IPS-NIHi7 (cell line): ENCODE results near the gene TMEM63B.
A peak's percentile ranks its signal among the peaks of the same experiment; 100 is the strongest.
"Not testable (repeated sequence)": the region's sequence is repeated elsewhere in the genome, so short reads cannot be mapped to it uniquely, and the experiment has no call there.

ENCODE experiments used
- DNase-seq: peaks from one replicate; pipeline ENCODE4 v3.0.0; 2012; ENCODE audit warnings: mixed read lengths; ENCODE audit errors: extremely low spot score

TMEM63B gene

DNA sequence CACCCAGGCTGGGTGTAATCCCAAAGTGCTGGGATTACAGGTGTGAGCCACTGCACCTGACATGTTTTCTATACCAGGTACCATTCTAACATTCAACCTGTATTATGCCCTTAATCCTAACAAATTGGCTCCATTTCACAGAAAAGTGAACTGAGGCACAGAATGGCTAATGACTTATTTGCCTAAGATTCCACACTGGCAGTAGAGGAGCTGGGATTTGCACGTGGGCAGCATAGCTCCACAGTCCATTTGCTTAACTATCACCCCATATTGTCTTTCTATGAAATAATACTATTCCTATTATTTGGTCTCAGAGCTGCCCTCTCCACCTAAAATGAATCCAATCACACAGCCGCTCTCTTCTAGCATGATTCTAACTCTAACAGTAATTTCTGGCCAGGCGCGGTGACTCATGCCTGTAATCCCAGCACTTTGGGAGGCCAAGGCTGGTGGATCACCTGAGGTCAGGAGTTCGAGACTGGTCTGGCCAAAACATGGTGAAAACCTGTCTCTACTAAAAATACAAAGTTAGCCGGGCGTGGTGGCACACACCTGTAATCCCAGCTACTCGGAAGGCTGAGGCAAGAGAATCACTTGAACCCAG is 66.1 kb downstream of the TMEM63B start:
- DNase-seq: no peak

DNA sequence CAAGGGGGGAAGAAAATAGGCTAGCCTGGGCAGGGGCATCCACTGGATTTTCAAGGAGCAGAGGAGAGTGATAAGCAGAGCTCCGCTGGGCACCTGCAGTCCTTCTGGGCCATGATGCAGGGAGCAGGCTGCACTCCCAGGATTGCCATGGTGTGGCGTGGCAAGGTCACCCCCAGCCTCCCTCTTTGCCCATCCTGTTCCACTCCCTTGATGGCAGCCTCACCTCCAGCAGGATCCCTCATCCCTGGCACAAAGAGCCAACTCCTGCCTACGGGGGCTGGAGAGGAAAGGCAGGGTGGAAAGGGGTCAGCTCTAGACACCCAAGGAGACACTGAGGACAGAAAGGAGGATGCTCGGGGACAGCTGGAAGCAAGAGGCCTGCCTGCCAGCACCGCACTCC is 67.0 kb downstream of the TMEM63B start:
- no peak for DNase-seq

DNA sequence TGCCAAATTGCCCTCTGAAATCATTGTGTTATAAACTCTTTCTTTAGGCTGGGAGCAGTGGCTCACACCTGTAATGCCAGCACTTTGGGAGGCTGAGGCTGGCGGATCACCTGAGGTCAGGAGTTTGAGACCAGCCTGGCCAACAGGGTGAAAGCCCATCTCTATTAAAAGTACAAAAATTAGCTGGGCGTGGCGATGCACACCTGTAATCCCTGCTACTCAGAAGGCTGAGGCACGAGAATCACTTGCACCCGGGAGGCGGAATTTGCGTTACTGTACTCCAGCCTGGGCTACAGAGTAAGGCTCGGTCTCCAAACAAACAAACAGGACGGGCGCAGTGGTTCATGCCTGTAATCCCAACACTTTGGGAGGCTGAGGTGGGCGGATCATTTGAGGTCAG is 69.0 kb downstream of the TMEM63B start:
- not testable (repeated sequence) for DNase-seq

DNA sequence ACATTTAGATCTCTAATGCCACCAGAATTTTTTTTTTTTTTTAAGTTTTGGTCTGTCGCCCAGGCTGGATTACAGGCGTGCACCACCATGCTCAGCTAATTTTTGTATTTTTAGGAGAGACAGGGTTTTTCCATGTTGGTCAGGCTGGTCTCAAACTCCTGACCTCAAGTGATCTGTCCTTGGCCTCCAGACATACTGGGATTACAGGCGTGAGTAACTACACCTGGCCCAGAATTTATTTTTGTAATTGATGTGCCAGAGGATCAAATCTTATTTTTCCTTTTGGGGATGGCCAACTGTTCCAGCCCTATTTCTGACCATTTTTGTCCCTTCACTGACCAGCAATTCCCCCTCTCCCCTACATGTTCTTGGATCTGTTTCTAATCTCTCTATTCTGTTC is 71.3 kb downstream of the TMEM63B start:
- DNase-seq: no peak

DNA sequence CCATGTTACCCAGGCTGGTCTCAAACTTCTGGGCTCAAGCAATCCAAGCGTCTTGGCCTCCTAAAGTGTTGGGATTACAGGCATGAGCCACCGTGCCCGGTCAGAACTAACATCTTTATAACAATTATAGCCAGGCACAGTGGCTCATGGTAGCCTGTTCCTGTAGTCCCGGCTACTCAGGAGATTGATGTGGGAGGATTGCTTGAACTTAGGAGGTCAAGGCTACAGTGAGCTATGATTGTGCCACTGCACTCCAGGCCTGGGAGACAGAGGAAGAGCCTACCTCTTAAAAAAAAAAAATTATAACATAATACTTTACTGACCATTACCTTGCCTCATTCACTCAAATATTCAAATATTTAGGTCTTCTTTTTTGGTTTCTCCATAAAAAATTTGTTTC is 72.5 kb downstream of the TMEM63B start:
- no peak for DNase-seq

DNA sequence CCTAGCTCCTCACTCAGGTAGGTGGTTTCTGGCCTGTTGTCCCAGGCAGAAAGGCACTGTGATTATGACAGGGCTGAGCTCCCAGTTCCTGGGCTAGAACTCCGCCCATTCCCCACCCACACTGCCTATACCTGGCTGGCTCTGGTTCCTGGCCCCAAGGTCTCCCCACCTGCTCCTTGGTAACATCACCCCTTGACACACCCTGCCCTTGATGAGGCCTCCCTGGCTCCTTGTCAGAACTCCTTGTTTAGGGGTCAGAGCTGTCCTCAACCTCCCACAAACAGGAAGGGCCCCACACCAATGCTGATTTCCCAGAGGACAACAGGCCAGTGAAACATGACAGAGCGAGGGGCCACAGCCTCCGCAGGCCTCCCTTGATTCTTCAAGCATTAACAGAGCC is 73.8 kb downstream of the TMEM63B start:
- DNase-seq: peak; percentile 31

DNA sequence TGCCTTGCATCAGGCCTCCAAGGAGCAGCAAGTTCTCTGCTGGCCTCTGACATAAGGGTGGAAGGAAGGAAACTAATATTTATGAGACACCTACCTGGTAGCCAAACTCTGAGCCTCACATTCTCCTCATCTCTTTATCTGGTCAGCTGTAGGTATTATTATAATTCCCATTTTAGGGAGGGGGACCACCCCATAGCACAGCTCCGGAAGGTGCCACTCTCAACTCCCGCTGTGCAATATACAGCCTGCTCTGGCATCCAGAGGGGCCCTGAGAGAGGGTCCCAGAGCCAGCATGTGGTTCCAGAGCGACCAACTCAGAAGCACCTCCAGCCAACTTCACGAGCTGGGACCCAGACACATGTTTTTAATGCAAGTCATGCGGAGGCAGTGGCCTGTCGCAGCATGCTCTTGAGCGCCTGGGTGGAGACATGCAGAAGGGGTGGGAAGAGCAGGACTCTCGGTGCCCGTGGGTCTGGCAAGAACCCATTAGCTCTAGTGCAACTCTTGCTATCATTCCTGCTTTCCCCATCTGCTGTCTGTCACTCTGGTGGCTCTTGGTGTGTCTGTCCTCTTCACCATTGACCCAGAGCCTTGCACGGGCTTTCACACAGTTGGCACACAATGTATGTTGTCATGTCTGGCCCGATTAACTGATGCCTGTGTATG is 74.4 kb downstream of the TMEM63B start:
- DNase-seq: no peak

DNA sequence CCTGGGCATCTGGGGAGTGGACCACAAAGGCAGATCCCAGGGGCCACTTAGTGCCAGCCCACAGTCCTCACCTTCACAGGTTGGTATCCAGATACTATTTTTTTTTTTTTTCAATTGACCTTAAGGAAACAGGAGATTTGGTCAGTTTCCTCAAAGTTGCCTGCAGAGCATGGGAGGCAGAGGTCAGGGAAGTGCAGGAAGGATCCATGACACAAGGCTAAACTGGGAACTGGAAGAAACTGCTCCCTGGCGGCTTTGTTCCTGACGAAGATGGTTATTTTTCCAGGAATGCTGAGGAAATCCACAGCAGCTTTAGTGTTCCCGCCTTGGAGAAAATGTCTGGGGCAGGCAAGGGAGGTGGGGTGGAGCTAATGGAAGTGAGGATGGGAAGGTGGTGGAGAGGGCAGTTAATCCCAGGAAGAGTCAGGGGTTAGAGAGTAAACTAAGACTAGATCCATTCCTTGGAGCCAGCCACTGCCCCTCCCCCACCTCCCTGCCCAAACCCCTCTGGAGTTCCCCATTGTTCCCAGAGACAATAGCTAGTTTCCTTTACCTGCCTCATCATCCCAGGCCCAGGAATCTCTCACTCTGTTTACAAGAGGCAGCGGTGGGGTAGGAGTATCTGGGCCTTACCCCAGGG is 75.1 kb downstream of the TMEM63B start:
- peak; percentile 71 for DNase-seq

DNA sequence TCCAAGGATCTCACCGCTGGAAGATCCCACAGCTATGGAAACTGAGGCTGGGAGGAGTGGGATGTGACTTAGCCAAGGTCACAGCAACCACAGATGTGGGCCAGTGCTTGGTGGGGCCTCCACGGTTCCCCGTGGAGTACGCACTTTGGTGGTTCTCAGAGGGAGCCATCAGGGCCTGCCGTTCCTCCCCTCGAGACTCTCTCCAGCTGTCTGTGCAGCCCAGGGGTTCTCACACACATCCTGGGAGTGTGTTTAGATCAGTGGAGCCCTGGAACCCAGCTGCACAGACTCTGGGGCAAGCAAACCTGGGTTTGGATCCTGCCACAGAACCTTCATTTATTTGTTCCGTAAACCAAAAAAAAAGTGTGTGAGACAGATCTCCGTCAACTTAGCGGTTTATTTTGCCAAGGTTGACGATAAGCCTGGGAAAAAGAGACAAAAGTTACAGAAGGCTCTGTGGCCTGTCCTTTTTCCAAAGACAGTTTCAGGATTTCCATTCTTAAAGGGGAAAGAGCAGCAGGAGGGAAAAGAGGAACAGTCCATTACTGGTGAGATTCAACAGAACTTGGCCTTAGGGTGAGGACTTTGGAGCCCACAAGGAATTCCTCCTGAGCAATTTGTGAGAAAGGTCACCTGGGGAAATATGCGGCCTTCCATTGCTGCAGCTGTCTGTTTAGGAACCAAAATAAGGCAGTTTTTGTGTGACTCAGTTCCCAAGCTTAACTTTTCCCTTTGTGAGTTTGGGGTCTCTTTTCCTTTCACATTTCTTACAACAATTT is 75.8 kb downstream of the TMEM63B start:
- DNase-seq: no peak

DNA sequence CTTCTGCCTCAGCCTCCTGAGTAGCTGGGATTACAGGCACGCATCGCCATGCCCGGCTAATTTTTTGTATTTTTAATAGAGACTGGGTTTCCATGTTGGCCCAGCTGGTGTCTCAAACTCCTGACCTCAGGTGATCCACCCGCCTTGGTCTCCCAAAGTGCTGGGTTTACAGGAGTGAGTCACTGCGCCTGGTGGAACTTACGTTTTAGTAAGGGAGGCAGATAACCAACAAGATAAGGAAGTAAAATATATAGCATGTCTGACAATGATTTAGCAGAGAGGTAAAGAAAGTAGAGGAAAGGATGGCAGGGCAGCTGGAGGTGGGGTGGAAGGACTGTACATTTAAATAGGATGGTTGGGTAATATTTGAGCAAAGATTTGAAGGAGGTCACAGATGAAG is 76.6 kb downstream of the TMEM63B start:
- DNase-seq: no peak
